ENCODE data around the gene PRDM2.

Gene PRDM2

GRCh38 chr1:13860031-13860430 lies 160.0 kb downstream of the PRDM2 start:
- no peaks in the 10 kb centered on the region for H3K36me3 ChIP-seq (replicated peaks; ENCODE audit: insufficient read depth, low read length)
- no peaks in the 10 kb centered on the region for H3F3A ChIP-seq (ENCODE audit: insufficient read depth, low read length)
- H2AFZ ChIP-seq (ENCODE audit: low read length): no peak overlapping the region
- H3K9me3 ChIP-seq (replicated peaks; ENCODE audit: insufficient read depth, low read length): no peaks in the 10 kb centered on the region
- no peaks in the 10 kb centered on the region for H3K27me3 ChIP-seq (replicated peaks; ENCODE audit: insufficient read depth, low read length)
- no peaks in the 10 kb centered on the region for H3K4me1 ChIP-seq (ENCODE audit: low read length)
- no peaks in the 10 kb centered on the region for H3K79me2 ChIP-seq (ENCODE audit: low read length)
- no peak overlapping the region for H3K4me3 ChIP-seq (ENCODE audit: low read length)
- H4K20me1 ChIP-seq (ENCODE audit: insufficient read depth, low read length): no peaks in the 10 kb centered on the region
- no peak overlapping the region for H3K27ac ChIP-seq (ENCODE audit: low read length)
- DNase-seq: no peak
- no peak for TF ChIP-seq EZH2 (optimal IDR thresholded peaks at IDR 0.05; ENCODE audit: low read depth, low read length)
- no peak for TF ChIP-seq CTCF (IDR thresholded peaks at IDR 0.05; ENCODE audit: low read length)
- no peak for TF ChIP-seq EZH2phosphoT487 (IDR thresholded peaks at IDR 0.05; ENCODE audit: low read length)
- no peak overlapping the region for H3K4me2 ChIP-seq (ENCODE audit: low read depth, low read length)
- no peak overlapping the region for H3K9ac ChIP-seq (ENCODE audit: low read length)
- H3K9me2 ChIP-seq (replicated peaks; ENCODE audit: insufficient read depth, low read length): no peaks in the 10 kb centered on the region

GRCh38 chr1:13864760-13865159 lies 164.8 kb downstream of the PRDM2 start:
- Histone ChIP-seq H3K9me3 (replicated peaks; ENCODE audit: insufficient read depth, low read length) (no peaks in the 10 kb centered on the region), H3K4me1 (ENCODE audit: low read length) (no peaks in the 10 kb centered on the region), H3K4me2 (ENCODE audit: low read depth, low read length) (no peak overlapping the region), H3K36me3 (replicated peaks; ENCODE audit: insufficient read depth, low read length) (no peaks in the 10 kb centered on the region), H3F3A (ENCODE audit: insufficient read depth, low read length) (no peaks in the 10 kb centered on the region), H3K27ac (ENCODE audit: low read length) (no peak overlapping the region), H3K4me3 (ENCODE audit: low read length) (no peak overlapping the region), H4K20me1 (ENCODE audit: insufficient read depth, low read length) (no peaks in the 10 kb centered on the region), H3K27me3 (replicated peaks; ENCODE audit: insufficient read depth, low read length) (no peaks in the 10 kb centered on the region), H3K9me2 (replicated peaks; ENCODE audit: insufficient read depth, low read length) (no peaks in the 10 kb centered on the region), H3K79me2 (ENCODE audit: low read length) (no peaks in the 10 kb centered on the region), H2AFZ (ENCODE audit: low read length) (no peak overlapping the region), H3K9ac (ENCODE audit: low read length) (no peak overlapping the region)
- TF ChIP-seq EZH2phosphoT487 (IDR thresholded peaks at IDR 0.05; ENCODE audit: low read length) (no peak), CTCF (IDR thresholded peaks at IDR 0.05; ENCODE audit: low read length) (no peak), EZH2 (optimal IDR thresholded peaks at IDR 0.05; ENCODE audit: low read depth, low read length) (no peak)
- DNase-seq: no peak

GRCh38 chr1:13865851-13866250 lies 165.9 kb downstream of the PRDM2 start:
- TF ChIP-seq EZH2phosphoT487 (IDR thresholded peaks at IDR 0.05; ENCODE audit: low read length) (no peak), CTCF (IDR thresholded peaks at IDR 0.05; ENCODE audit: low read length) (no peak), EZH2 (optimal IDR thresholded peaks at IDR 0.05; ENCODE audit: low read depth, low read length) (no peak)
- Histone ChIP-seq H3K4me1 (ENCODE audit: low read length) (no peaks in the 10 kb centered on the region), H2AFZ (ENCODE audit: low read length) (no peak overlapping the region), H3K79me2 (ENCODE audit: low read length) (no peaks in the 10 kb centered on the region), H3K9me3 (replicated peaks; ENCODE audit: insufficient read depth, low read length) (no peaks in the 10 kb centered on the region), H3K9ac (ENCODE audit: low read length) (no peak overlapping the region), H3K4me2 (ENCODE audit: low read depth, low read length) (no peak overlapping the region), H3K9me2 (replicated peaks; ENCODE audit: insufficient read depth, low read length) (no peaks in the 10 kb centered on the region), H3K27ac (ENCODE audit: low read length) (no peak overlapping the region), H3K4me3 (ENCODE audit: low read length) (no peak overlapping the region), H3F3A (ENCODE audit: insufficient read depth, low read length) (no peaks in the 10 kb centered on the region), H3K36me3 (replicated peaks; ENCODE audit: insufficient read depth, low read length) (no peaks in the 10 kb centered on the region), H4K20me1 (ENCODE audit: insufficient read depth, low read length) (no peaks in the 10 kb centered on the region), H3K27me3 (replicated peaks; ENCODE audit: insufficient read depth, low read length) (no peaks in the 10 kb centered on the region)
- DNase-seq: no peak
